ENCODE measurements around the gene FCHO2.

Gene FCHO2

DNA sequence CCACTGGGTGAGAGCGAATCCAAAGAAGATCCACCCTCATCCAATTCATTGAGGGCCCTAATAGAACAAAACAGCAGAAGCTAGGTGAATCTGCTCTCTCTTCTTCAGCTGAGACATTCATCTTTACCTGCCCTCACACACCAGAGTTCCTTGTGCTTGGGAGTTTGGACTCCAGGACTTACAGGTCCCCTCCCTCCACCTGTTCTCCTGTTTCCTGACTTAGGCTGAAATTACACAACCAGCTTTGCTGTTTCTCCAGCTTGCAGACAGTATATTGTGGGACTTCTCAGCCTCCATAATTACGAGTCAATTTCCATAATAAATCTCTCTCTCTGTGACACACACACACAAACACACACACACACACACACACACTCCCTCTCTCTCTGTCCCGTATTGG, 183.6 kb downstream of the FCHO2 start:
- no peak for DNase-seq
